Keratinocyte (primary cell): Measurements from ENCODE around the gene ASCC2.

ENCODE experiments used
- CTCF ChIP-seq, 3 experiments: IDR thresholded peaks in 1 of 3; conservative IDR thresholded peaks in 1 of 3; optimal IDR thresholded peaks in 1 of 3; 2 replicates in 2 of 3; 3 replicates in 1 of 3; pipeline versions ENCODE3 to v1.5.1; 2011; ENCODE audit warnings: low read length in 3 of 3, mild to moderate bottlenecking in 3 of 3, moderate library complexity in 2 of 3, control low read depth in 1 of 3, inconsistent platforms in 1 of 3; ENCODE audit not compliant: insufficient read depth in 2 of 3; ENCODE audit errors: extremely low read depth in 1 of 3
- EZH2 ChIP-seq: IDR thresholded peaks from one replicate; pipeline ENCODE4 v1.6.1; 2012; ENCODE audit warnings: inconsistent platforms, mild to moderate bottlenecking, low read length, moderate library complexity

- TF ChIP-seq CTCF (optimal IDR thresholded peaks at IDR 0.05 in 1 of 3, IDR thresholded peaks at IDR 0.05 in 1 of 3, conservative IDR thresholded peaks at IDR 0.05 in 1 of 3; ENCODE audit: extremely low read depth in 1 of 3, insufficient read depth in 2 of 3, low read length in 3 of 3) (no peak), EZH2 (no peak)
These were observed 87.2 kb downstream of the ASCC2 start for GRCh38 chr22:29750559-29751538.
